OCI-LY3 (cell line): ENCODE results near the gene MICALL1.
A peak's percentile ranks its signal among the peaks of the same experiment; 100 is the strongest.

ENCODE experiments used
- H2AFZ ChIP-seq: fragments of 200-600, 300-600 bp; shearing (Covaris generic); 2 replicates; pipeline ENCODE4 v1.6.0; 2014; ENCODE audit warnings: antibody characterized with exemption, low read depth, low read length
- H3K27ac ChIP-seq: fragments of 200-600, 300-600 bp; sonication (generic); 2 replicates; pipeline ENCODE4 v1.5.1; 2014; ENCODE audit warnings: mild to moderate bottlenecking, low read length, moderate library complexity, mixed read lengths
- H3K27me3 ChIP-seq: fragments of 200-600, 300-600 bp; sonication (generic); 2 replicates; pipeline ENCODE4 v1.6.1; 2014; ENCODE audit warnings: low read depth, low read length, mixed read lengths
- H3K36me3 ChIP-seq: fragments of 200-600, 300-600 bp; sonication (generic); replicated peaks from 2 replicates; pipeline ENCODE3; 2014; ENCODE audit warnings: low read depth, low read length, mixed read lengths
- H3K4me1 ChIP-seq: fragments of 300-600, 200-600 bp; sonication (generic); 2 replicates; pipeline ENCODE4 v1.6.1; 2014; ENCODE audit warnings: low read length, mixed read lengths
- H3K4me2 ChIP-seq: fragments of 200-600, 300-600 bp; sonication (generic); 2 replicates; pipeline ENCODE4 v1.6.1; 2014; ENCODE audit warnings: low read length, mixed read lengths
- H3K4me3 ChIP-seq: fragments of 300-600, 200-600 bp; sonication (generic); 2 replicates; pipeline ENCODE4 v1.5.1; 2014; ENCODE audit warnings: antibody characterized with exemption, mild to moderate bottlenecking, low read length, moderate library complexity
- H3K79me2 ChIP-seq: fragments of 300-600, 200-600 bp; shearing (Covaris generic); 2 replicates; pipeline ENCODE4 v1.6.1; 2014; ENCODE audit warnings: mild to moderate bottlenecking, low read length, mixed read lengths
- H3K9ac ChIP-seq: fragments of 300-600, 200-600 bp; shearing (Covaris generic); 2 replicates; pipeline ENCODE4 v1.6.0; 2014; ENCODE audit warnings: mild to moderate bottlenecking, low read length, moderate library complexity
- H3K9me3 ChIP-seq: fragments of 200-600, 300-600 bp; shearing (Covaris generic); 2 replicates; pipeline ENCODE4 v1.6.1; 2014; ENCODE audit warnings: low read length, mixed read lengths; ENCODE audit not compliant: insufficient read depth
- H4K20me1 ChIP-seq: fragments of 200-600, 300-600 bp; sonication (generic); 2 replicates; pipeline ENCODE4 v1.6.1; 2016; ENCODE audit warnings: low read length, mixed read lengths; ENCODE audit not compliant: insufficient read depth
- EZH2phosphoT487 ChIP-seq: fragments of 200-600 bp; shearing (Covaris generic); IDR thresholded peaks from 2 replicates; pipeline ENCODE4 v1.6.1; 2018; ENCODE audit warnings: antibody characterized with exemption, mixed run types, low read depth
- TF ChIP-seq, protein P1 (sequence below): fragments of 200-600, 300-600 bp; sonication (generic); IDR thresholded peaks from 2 replicates; pipeline ENCODE4 v1.5.1; 2014; ENCODE audit warnings: antibody characterized with exemption, low read length, low read depth

MICALL1 gene

DNA sequence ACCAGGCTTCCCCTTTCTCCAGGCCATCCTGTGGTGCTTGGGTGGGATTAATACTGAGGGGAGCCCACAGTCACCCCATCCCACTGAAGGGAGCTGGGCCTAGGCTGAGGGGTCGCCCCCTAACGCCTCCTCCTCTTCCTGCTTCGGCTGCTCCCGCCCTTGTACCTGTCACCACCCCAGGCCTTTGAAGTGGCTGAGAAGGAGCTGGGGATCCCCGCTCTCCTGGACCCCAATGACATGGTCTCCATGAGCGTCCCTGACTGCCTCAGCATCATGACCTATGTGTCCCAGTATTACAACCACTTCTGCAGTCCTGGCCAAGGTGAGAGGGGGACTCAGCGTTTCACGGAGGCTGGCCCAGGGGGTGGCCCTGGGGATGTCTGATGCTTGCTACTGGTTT, 6.1 kb downstream of the MICALL1 start:
- H3K4me3 ChIP-seq = no peak overlapping the region
- peaks cover 5% of the 10 kb centered on the region for H3K79me2 ChIP-seq
- peaks cover 2% of the 10 kb centered on the region for H3K4me1 ChIP-seq
- no peak overlapping the region for H3K4me2 ChIP-seq
- H3K27ac ChIP-seq = no peak overlapping the region
- H2AFZ ChIP-seq = no peak overlapping the region
- H4K20me1 ChIP-seq = no peaks in the 10 kb centered on the region
- TF ChIP-seq, protein P1, sequence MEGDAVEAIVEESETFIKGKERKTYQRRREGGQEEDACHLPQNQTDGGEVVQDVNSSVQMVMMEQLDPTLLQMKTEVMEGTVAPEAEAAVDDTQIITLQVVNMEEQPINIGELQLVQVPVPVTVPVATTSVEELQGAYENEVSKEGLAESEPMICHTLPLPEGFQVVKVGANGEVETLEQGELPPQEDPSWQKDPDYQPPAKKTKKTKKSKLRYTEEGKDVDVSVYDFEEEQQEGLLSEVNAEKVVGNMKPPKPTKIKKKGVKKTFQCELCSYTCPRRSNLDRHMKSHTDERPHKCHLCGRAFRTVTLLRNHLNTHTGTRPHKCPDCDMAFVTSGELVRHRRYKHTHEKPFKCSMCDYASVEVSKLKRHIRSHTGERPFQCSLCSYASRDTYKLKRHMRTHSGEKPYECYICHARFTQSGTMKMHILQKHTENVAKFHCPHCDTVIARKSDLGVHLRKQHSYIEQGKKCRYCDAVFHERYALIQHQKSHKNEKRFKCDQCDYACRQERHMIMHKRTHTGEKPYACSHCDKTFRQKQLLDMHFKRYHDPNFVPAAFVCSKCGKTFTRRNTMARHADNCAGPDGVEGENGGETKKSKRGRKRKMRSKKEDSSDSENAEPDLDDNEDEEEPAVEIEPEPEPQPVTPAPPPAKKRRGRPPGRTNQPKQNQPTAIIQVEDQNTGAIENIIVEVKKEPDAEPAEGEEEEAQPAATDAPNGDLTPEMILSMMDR = no peak
- no peak for TF ChIP-seq EZH2phosphoT487
- H3K9me3 ChIP-seq = no peaks in the 10 kb centered on the region
- no peak overlapping the region for H3K9ac ChIP-seq
- peaks cover 2% of the 10 kb centered on the region for H3K36me3 ChIP-seq
- H3K27me3 ChIP-seq = no peaks in the 10 kb centered on the region

- H3K36me3 ChIP-seq = peaks cover 4% of the 10 kb centered on the region
- TF ChIP-seq EZH2phosphoT487 = no peak
- TF ChIP-seq, protein P1 = no peak
- H3K9me3 ChIP-seq = no peaks in the 10 kb centered on the region
- no peak overlapping the region for H2AFZ ChIP-seq
- no peak overlapping the region for H3K4me2 ChIP-seq
- H3K79me2 ChIP-seq = no peaks in the 10 kb centered on the region
- H4K20me1 ChIP-seq = no peaks in the 10 kb centered on the region
- no peak overlapping the region for H3K9ac ChIP-seq
- no peak overlapping the region for H3K27ac ChIP-seq
- peaks cover 9% of the 10 kb centered on the region for H3K4me1 ChIP-seq
- no peaks in the 10 kb centered on the region for H3K27me3 ChIP-seq
- H3K4me3 ChIP-seq = no peak overlapping the region
These were observed 7.2 kb downstream of the MICALL1 start for GRCh38 chr22:37913233-37913721.

GRCh38 chr22:37916311-37916710, 10.2 kb downstream of the MICALL1 start:
- Histone ChIP-seq H3K79me2 (no peaks in the 10 kb centered on the region), H3K9me3 (no peaks in the 10 kb centered on the region), H3K4me2 (no peak overlapping the region), H3K4me1 (peaks cover 31% of the 10 kb centered on the region), H3K27me3 (no peaks in the 10 kb centered on the region), H4K20me1 (no peaks in the 10 kb centered on the region), H3K27ac (no peak overlapping the region), H3K9ac (no peak overlapping the region), H3K4me3 (no peak overlapping the region), H3K36me3 (peaks cover 8% of the 10 kb centered on the region), H2AFZ (no peak overlapping the region)
- TF ChIP-seq, protein P1 = no peak
- TF ChIP-seq EZH2phosphoT487 = no peak

GRCh38 chr22:37917874-37918548, 11.9 kb downstream of the MICALL1 start:
- Histone ChIP-seq H2AFZ (0 out of 2 replicates have a peak overlapping the region, but pooled peaks have one; percentile 12), H3K27ac (peak overlapping the region; percentile 85), H3K27me3 (no peaks in the 10 kb centered on the region), H4K20me1 (no peaks in the 10 kb centered on the region), H3K4me2 (peak overlapping the region; percentile 80), H3K9me3 (no peaks in the 10 kb centered on the region), H3K4me1 (peaks cover 31% of the 10 kb centered on the region), H3K9ac (peak overlapping the region; percentile 48; the same call in 1 of the 2 replicates), H3K36me3 (peaks cover 11% of the 10 kb centered on the region), H3K4me3 (peak overlapping the region; percentile 55), H3K79me2 (no peaks in the 10 kb centered on the region)
- TF ChIP-seq, protein P1 = no peak
- no peak for TF ChIP-seq EZH2phosphoT487
